Stimulated activated CD4-positive, alpha-beta T cell treated with anti-CD3 and anti-CD28 coated beads, Interleukin-2, amount 100 ng/mL, for 48 hours (primary cell): ENCODE measurements around the gene SNIP1.
A peak's percentile ranks its signal among the peaks of the same experiment; 100 is the strongest.
"Not testable (repeated sequence)": the region's sequence is repeated elsewhere in the genome, so short reads cannot be mapped to it uniquely, and the experiment has no call there.

Experiments used
- DNase-seq, 2 donors: peaks; one replicate each; pipeline ENCODE4 v3.0.0-alpha.2; 2020

The SNIP1 gene

DNA sequence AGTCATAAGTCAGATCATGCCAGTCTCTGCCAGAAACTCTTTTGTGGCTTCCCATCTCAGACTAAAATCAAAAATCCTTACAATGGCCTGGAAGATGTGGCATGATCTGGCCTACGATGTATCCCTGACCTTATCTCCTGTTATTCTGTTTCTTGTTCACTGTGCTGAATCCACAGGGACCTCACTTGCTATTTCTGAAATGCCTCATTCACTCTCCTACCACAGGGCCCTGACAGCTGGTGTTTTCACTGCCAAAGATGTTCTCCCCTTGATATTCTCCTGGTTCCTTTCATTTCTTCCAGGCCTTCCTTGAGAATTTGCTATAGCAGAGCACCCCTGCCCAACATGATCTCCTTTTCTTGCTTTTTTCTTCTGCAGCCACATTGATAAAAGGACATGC, 4.3 kb upstream of the SNIP1 start:
- no peak for DNase-seq

DNA sequence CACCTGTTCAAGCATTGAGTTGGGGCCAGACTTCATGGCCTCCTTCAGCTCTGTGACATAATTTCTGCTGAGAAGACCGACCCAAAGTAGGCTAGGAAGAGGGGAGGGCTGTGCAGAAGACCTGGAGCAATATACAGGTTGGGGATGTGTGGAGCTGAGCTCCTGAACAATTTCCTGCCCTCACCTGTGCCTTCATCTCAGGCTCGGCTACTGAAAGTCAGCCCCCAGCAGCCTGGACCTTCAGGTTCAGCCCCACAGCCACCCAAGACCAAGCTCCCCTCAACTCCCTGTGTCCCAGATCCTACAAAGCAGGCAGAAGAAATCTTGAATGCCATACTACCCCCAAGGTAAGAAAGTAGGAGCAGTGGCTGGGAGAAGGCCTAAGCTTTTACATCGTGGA, 3.3 kb upstream of the SNIP1 start:
- DNase-seq, result no peak

DNA sequence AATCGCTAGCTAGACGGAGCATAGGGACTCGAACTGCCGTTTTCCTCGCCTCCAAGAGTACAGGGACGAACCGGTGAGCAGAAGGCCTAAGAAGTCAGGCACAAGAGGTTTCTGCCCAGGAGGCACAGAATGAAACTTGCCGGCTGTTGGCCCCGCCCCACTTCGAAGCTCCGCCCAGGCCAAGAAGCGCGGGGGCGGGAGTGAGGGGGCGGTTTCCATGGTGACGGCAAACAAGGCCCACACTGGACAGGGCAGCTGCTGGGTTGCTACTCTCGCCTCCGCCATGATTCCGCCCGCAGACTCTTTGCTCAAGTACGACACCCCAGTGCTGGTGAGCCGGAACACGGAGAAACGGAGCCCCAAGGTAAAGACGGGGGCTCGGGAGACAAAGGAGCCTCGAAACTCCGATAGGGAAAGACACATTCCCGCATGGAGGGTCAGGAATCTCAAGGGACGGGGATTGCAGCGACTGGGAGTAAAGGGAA, 2.7 kb upstream of the SNIP1 start, which contains the start of gene DNALI1:
DNALI1 (plus strand) TSS at position 229 of the 485 bp plus-strand sequence; CDS start at position 284, 55 bp downstream.
- DNase-seq, result peak in 1 of 2 donors; percentile 42

GRCh38 chr1:37553598-37553926, 531 bp downstream of the SNIP1 start:
- no peak for DNase-seq

DNA sequence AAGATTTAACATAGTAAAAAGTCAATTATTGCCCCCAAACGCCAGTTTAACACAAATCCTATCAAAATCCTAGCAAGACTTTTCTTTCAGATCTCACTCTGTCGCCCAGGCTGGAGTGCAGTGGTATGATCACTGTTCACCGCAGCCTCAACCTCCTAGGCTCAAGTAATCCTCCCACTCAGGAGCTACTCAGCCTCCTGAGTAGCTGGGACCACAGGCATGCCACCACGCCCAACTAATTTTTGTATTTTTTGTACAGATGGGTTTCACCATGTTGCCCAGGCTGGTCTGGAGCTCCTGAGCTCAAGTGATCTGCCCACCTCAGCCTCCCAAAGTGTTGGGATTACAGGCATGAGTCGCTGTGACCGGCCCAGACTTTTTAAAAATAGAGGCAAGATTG, 4.8 kb downstream of the SNIP1 start:
- DNase-seq, result no peak

GRCh38 chr1:37545019-37545418, 9.1 kb downstream of the SNIP1 start:
- DNase-seq, result no peak

DNA sequence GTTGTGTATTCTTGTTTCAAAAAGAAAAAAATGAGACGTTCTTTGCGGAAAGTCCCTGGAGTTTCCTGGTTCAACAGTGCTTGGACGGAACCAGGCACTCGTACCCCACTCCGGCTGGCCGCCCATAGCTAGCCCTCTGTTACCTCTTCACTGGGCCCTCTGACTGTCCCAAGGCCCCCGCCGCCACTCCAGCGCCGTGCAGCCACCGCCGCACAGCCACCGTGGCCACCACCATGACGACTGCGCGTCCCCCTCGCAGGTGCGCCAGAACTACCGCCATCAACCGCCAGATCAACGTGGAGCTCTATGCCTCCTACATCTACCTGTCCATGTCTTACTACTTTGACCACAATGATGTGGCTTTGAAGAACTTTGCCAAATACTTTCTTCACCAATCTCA, 9.6 kb downstream of the SNIP1 start:
- DNase-seq, result no peak

DNA sequence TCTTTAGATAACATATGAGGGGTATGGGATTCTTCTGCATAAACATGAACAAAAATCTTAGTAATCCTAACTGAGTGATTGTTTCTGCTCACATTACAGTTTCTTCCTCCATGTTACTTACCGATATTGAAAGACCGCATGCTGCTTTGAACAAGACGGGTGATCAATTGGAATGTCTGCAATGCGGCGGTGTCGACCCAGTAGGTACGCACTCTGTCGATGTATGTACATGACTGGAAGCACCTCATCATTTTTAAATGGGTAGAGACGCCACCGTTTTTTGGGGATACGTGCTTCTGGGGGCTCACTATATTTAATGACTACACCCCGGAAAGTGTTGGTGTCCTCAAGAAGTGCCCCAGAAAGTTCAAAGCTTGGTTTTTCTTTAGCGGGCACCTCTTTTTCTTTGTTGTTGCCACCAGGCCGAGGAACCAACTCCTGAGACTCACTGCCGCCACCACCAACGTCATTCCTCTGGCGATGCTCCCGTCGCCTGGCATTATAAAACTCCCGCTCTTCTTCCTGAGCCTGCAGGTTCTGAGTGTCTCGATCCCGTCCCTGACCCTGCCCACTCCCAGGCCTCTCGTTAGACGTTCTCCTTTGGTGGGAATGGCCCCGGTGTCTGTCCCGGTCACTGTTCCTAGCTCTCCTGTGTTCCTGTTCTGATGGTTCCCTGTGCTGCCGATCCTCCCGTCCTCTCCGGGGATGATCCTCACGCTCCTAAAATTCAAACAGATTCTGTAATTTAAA, 13.9 kb downstream of the SNIP1 start:
- no peak for DNase-seq

- not testable (repeated sequence) for DNase-seq
Measured at GRCh38 chr1:37539154-37539553, 14.9 kb downstream of the SNIP1 start.

- DNase-seq, result no peak
Measured at GRCh38 chr1:37537378-37537777, 16.7 kb downstream of the SNIP1 start.

DNA sequence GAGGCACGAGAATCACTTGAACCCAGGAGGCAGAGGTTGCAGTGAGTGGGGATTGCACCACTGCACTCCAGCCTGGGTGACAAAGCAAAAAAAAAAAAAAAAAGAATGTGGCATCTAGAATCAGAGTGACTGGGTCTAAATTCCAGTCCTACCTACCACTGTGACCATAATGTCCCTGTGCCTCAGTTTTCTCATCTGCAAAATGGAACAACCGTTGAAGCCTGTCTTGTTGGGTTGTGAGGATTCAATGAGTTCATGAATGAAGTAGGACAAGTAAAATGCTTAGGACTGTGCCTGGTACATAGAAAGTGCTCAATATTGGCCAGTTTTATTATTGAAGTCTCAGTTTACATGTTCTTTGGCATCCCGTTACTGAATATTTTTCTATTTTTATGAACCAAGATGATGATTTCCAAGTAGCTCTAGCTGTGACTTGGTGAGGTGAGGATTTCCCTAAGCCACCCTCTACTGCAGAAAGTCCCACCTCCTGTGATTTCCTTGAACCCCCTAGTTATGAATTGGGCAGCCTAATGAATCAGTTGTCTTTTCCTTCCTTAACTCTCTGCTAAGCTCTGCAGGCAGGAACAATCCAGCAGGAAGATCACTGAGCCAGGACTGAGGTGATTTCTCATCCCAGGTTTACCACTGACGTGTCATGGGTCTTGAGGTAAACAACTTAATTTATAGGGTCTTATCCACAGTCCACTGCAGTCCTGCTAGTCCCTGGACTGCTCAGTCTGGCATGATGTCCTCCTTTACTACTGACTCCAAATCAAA, 20.6 kb downstream of the SNIP1 start:
- DNase-seq, result no peak

GRCh38 chr1:37532418-37533156, 21.5 kb downstream of the SNIP1 start:
- DNase-seq, result not testable (repeated sequence)

DNA sequence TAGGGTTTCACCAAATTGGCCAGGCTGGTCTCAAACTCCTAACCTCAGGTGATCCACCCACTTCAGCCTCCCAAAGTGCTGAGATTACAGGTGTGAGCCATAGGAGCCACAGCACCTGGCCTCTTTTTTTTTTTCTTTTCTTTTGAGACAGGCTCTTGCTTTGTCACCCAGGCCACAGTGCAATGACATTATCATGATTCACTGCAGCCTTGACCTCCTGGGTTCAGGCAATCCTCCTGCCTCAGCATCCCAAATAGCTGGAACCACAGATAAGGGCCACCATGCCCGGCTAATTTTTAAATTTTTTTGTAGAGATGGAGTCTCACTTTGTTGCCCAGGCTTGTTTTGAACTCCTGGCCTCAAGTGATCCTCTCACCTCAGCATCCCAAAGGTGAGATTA, 24.2 kb downstream of the SNIP1 start:
- not testable (repeated sequence) for DNase-seq

DNA sequence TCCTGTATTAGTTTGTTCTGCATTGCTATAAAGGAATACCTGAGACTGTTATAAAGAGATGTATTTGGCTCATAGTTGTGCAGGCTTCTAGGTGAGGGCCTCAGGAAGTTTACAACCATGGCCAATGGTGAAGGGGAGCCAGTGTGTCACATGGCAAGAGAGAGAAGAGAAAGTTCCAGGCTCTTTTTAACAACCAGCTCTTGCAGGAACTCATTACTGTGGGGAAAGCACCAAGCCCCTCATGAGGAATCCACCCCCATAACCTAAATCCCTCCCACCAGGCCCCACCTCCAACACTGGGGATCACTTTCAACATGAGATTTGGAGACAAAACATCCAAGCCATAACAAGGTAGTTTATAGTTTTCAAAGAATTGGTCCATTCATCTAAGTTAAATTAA, 34.5 kb downstream of the SNIP1 start:
- DNase-seq, result no peak

DNA sequence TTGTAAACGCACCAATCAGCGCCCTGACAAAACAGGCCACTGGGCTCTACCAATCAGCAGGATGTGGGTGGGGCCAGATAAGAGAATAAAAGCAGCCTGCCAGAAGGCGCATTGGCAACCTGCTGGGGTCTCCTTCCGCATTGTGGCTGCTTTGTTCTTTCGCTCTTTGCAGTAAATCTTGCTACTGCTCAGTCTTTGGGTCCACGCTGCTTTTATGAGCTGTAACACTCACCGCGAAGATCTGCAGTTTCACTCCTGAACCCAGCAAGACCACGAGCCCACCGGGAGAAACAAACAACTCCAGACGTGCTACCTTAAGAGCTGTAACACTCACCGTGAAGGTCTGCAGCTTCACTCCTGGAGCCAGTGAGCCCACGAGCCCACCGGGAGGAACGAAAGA, 35.2 kb downstream of the SNIP1 start:
- DNase-seq, result peak; percentile 11 to 14

- DNase-seq, result not testable (repeated sequence)
Measured at GRCh38 chr1:37518241-37518640, 35.9 kb downstream of the SNIP1 start.

GRCh38 chr1:37517569-37517968, 36.5 kb downstream of the SNIP1 start:
- no peak for DNase-seq

DNA sequence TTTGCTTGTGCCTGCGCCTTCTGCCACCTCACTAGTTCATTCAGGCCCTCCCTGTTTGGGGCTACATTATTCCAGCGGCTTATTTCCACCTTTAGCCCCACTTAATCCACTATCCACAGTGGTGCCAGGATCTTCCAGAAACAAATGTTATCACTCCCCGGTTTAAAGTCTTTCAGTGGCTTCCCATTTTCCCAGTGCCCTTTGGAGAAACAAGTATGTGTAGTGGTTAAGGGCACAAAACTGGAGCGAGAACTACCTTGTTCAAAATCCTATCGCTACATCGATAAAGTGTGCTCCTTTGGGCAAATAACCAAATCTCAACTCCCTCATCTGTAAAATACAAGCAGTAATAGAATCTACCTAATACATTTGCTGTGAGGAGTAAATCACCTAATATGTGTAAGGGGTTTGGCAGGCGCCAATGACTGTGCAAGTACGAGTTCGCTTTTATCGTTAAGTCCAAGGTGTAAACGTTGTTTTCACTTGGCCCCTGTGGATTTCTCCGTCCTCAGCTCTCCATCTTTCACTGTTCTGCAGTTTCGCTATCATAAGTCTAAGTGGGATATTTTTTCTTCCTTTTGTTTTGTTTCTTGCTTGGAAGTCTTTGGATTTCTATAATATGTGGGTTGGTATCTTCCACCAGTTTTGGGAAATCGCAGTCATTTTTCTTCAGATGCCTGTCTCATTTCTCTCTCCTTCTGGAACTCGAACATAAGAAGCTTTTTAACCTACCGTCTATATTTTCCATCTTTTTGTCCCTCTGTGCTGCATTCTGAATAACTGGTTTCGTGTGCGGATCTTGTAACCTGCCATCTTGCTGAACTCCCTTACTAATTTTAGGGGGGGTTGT, 38.7 kb downstream of the SNIP1 start:
- DNase-seq, result no peak

DNA sequence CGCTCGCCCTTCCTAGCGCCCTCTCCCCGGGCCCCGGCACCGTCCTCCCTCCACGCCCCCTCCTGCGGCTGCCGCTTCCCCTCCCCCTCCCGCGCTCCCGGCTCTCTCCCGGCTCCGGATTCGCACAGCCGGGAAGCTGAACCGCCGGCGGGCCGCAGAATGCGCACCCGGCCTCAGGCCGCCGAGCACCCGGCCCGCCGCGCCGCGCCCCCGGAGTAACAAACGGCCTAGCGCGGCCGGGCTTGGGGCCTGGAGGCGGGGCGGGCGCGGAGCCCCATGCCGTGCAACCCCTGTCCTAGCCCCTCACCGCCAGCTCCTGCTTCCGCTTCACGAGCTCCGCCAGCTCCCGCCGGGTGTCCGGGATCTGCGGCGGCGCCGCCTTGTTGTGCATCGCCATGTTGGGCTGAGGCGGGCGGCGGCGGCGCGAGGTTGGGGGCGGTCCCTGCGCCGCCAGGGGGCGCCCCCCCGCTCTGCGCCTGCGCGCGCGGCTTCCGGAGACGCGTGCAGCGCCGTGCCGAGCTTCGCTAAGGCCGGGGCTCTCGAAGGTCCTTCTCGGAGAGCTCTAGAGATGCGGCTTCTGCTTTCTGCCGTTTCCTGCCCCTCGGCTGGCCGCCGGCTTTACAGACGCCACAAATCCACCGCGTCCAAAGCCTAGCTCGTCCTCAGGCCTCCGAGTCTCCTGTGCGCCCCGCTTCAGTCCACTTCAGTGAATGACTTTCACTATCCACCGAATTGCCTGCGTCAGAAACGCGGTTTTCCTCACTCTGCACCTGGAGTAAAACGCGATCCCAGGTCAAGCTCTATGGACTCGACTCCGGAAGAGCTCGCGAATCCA, 39.5 kb downstream of the SNIP1 start, which contains the start of gene MEAF6:
MEAF6 (minus strand) TSS at position 417 of the 835 bp plus-strand sequence; CDS start at position 397, 20 bp downstream.
- DNase-seq, result peak; percentile 80 to 84

DNA sequence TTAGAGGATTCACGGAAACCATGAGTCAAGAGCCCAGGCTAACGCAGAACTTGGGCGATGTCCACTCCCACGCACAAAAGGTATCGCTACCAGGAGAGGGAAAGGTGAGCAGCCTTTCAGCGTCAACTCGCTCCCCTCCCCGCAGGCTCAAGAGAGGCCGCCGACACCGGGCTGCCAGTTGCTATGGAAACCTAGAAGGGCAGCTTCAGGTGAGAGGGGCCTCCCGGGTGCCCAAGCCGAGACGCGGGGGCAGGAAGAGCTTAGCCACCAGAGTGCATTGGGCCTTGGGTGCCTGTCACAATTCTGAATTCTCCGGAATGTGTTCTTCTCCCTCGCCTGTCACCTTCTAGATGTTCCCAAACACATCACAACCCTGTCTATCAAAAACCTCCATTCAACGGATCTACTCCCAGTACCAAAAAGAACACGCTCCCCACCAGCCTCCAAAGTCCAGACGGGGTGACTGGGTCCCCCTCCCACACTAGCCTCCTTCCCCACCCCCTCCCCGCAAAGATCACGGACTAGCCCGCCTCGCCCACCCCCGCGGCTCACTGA, 40.2 kb downstream of the SNIP1 start:
- DNase-seq, result peak; percentile 48 to 52

DNA sequence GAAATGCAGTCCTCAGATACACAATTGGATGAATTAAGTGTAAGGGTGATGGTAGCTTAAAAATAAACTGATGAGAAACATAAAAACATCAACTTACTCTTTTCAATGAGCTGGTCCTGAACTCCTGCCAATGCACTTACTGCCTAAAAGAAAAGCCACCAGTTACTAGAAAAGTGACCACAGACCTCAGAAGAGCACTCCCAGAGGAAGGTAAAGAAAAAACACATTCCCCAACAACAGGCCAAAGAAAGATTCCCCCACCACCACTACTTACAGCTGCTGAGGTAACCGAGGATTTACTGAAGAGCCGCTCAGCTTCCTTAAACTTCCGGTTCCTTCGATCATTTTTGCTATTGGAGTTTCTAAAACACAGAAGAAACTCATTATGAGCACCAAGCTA, 44.9 kb downstream of the SNIP1 start:
- DNase-seq, result no peak
